HUES64 (cell line): ENCODE results near the gene RAPGEF2.
"Not testable (repeated sequence)": the region's sequence is repeated elsewhere in the genome, so short reads cannot be mapped to it uniquely, and the experiment has no call there.

Experiments
- H3K27ac ChIP-seq: 2 replicates; pipeline ENCODE4 v1.7.0; 2013; ENCODE audit warnings: low read depth, low read length, inconsistent platforms
- H3K27me3 ChIP-seq: 2 replicates; pipeline ENCODE4 v1.6.1; 2013; ENCODE audit warnings: mild to moderate bottlenecking, low read length; ENCODE audit not compliant: insufficient read depth
- H3K36me3 ChIP-seq: 2 replicates; pipeline ENCODE4 v1.6.1; 2013; ENCODE audit warnings: mild to moderate bottlenecking, low read length; ENCODE audit not compliant: insufficient read depth
- H3K4me1 ChIP-seq: 2 replicates; pipeline ENCODE4 v1.6.1; 2013; ENCODE audit warnings: mild to moderate bottlenecking, low read length, moderate library complexity; ENCODE audit not compliant: insufficient read depth
- H3K4me3 ChIP-seq: 2 replicates; pipeline ENCODE4 v1.5.1; 2013; ENCODE audit warnings: mild to moderate bottlenecking, low read length, moderate library complexity
- H3K9ac ChIP-seq: 2 replicates; pipeline ENCODE4 v1.6.1; 2013; ENCODE audit warnings: mild to moderate bottlenecking, low read depth, low read length
- H3K9me3 ChIP-seq: 2 replicates; pipeline ENCODE4 v1.6.1; 2013; ENCODE audit warnings: low read depth, low read length; ENCODE audit not compliant: insufficient read depth
- WGBS: fragments of 150-250, 120-280 bp; methylation state at CpG from one replicate; pipeline ENCODE4 v1.1.7; 2013; ENCODE audit warnings: missing lambda C conversion rate; 5-methylcytosine and 5-hydroxymethylcytosine counted together

RAPGEF2 gene

GRCh38 chr4:159178979-159179969, 76.4 kb downstream of the RAPGEF2 start:
- Histone ChIP-seq H3K9ac (no peak overlapping the region), H3K36me3 (no peaks in the 10 kb centered on the region), H3K9me3 (no peaks in the 10 kb centered on the region), H3K27me3 (no peaks in the 10 kb centered on the region), H3K4me1 (peaks cover 39% of the 10 kb centered on the region), H3K4me3 (no peak overlapping the region), H3K27ac (no peak overlapping the region)
- 82% methylated on average over 3 of the region's 3 CpGs for WGBS

GRCh38 chr4:159183885-159184605, 81.2 kb downstream of the RAPGEF2 start:
- H3K9me3 ChIP-seq, H3K9ac ChIP-seq, H3K4me3 ChIP-seq, H3K27me3 ChIP-seq, H3K36me3 ChIP-seq, H3K27ac ChIP-seq: not testable (repeated sequence)
- H3K4me1 ChIP-seq: peaks cover 19% of the 10 kb centered on the region
- 98% methylated on average over 4 of the region's 4 CpGs for WGBS

- Histone ChIP-seq H3K36me3 (no peaks in the 10 kb centered on the region), H3K9ac (no peak overlapping the region), H3K27me3 (no peaks in the 10 kb centered on the region), H3K4me3 (no peak overlapping the region), H3K27ac (no peak overlapping the region), H3K9me3 (no peaks in the 10 kb centered on the region), H3K4me1 (peaks cover 7% of the 10 kb centered on the region; the same call in 1 of the 2 replicates)
- WGBS: 94% methylated on average over 1 of the region's 1 CpG
These were observed 82.7 kb downstream of the RAPGEF2 start for GRCh38 chr4:159185591-159186023.

- Histone ChIP-seq H3K9me3 (no peaks in the 10 kb centered on the region), H3K36me3 (no peaks in the 10 kb centered on the region), H3K27ac (no peak overlapping the region), H3K27me3 (no peaks in the 10 kb centered on the region), H3K4me1 (peaks cover 7% of the 10 kb centered on the region; the same call in 1 of the 2 replicates), H3K4me3 (no peak overlapping the region), H3K9ac (no peak overlapping the region)
- 100% methylated on average over 1 of the region's 1 CpG for WGBS
These were observed 85.8 kb downstream of the RAPGEF2 start for GRCh38 chr4:159188646-159189045.

GRCh38 chr4:159190651-159191050, 87.8 kb downstream of the RAPGEF2 start:
- peaks cover 7% of the 10 kb centered on the region; the same call in 1 of the 2 replicates for H3K4me1 ChIP-seq

GRCh38 chr4:159191989-159192388, 89.1 kb downstream of the RAPGEF2 start:
- H3K27me3 ChIP-seq: no peaks in the 10 kb centered on the region
- no peak overlapping the region for H3K4me3 ChIP-seq
- 47% methylated on average over 5 of the region's 5 CpGs for WGBS
- H3K4me1 ChIP-seq: peaks cover 5% of the 10 kb centered on the region
- H3K9ac ChIP-seq: no peak overlapping the region
- no peak overlapping the region for H3K27ac ChIP-seq
- H3K9me3 ChIP-seq: no peaks in the 10 kb centered on the region
- H3K36me3 ChIP-seq: 0 out of 2 replicates have a peak, but pooled peaks cover 6% of the 10 kb centered on the region

More at GRCh38 chr4:159190651-159191050, 87.8 kb downstream of the RAPGEF2 start:
- Histone ChIP-seq H3K4me3 (no peak overlapping the region), H3K27ac (no peak overlapping the region), H3K36me3 (0 out of 2 replicates have a peak, but pooled peaks cover 6% of the 10 kb centered on the region), H3K27me3 (no peaks in the 10 kb centered on the region), H3K9me3 (no peaks in the 10 kb centered on the region), H3K9ac (no peak overlapping the region)
- WGBS: 94% methylated on average over 2 of the region's 2 CpGs

- Histone ChIP-seq H3K4me1 (peaks cover 13% of the 10 kb centered on the region; the same call in 1 of the 2 replicates), H3K36me3 (0 out of 2 replicates have a peak, but pooled peaks cover 6% of the 10 kb centered on the region), H3K27me3 (no peaks in the 10 kb centered on the region), H3K4me3 (no peak overlapping the region), H3K27ac (no peak overlapping the region), H3K9me3 (no peaks in the 10 kb centered on the region), H3K9ac (no peak overlapping the region)
- 91% methylated on average over 1 of the region's 1 CpG for WGBS
These were observed 90.3 kb downstream of the RAPGEF2 start for GRCh38 chr4:159193046-159193620.

GRCh38 chr4:159195361-159195769, 92.5 kb downstream of the RAPGEF2 start:
- Histone ChIP-seq H3K27me3 (no peaks in the 10 kb centered on the region), H3K4me3 (no peak overlapping the region), H3K36me3 (0 out of 2 replicates have a peak, but pooled peaks cover 6% of the 10 kb centered on the region), H3K9ac (no peak overlapping the region), H3K4me1 (peaks cover 16% of the 10 kb centered on the region; the same call in 1 of the 2 replicates), H3K9me3 (no peaks in the 10 kb centered on the region), H3K27ac (no peak overlapping the region)
- WGBS: 91% methylated on average over 3 of the region's 5 CpGs

GRCh38 chr4:159197260-159197884, 94.5 kb downstream of the RAPGEF2 start:
- Histone ChIP-seq H3K4me1 (peaks cover 16% of the 10 kb centered on the region; the same call in 1 of the 2 replicates), H3K27me3 (no peaks in the 10 kb centered on the region), H3K36me3 (0 out of 2 replicates have a peak, but pooled peaks cover 6% of the 10 kb centered on the region), H3K4me3 (no peak overlapping the region), H3K9ac (no peak overlapping the region), H3K27ac (no peak overlapping the region), H3K9me3 (no peaks in the 10 kb centered on the region)
- WGBS: 84% methylated on average over 4 of the region's 4 CpGs

GRCh38 chr4:159197885-159198269, 95.0 kb downstream of the RAPGEF2 start:
- WGBS: 93% methylated on average over 6 of the region's 6 CpGs
- no peak overlapping the region for H3K4me3 ChIP-seq
- no peak overlapping the region for H3K9ac ChIP-seq
- H3K27ac ChIP-seq: no peak overlapping the region
- H3K4me1 ChIP-seq: peaks cover 16% of the 10 kb centered on the region; the same call in 1 of the 2 replicates
- 0 out of 2 replicates have a peak, but pooled peaks cover 6% of the 10 kb centered on the region for H3K36me3 ChIP-seq
- H3K9me3 ChIP-seq: no peaks in the 10 kb centered on the region
- H3K27me3 ChIP-seq: no peaks in the 10 kb centered on the region
